Ovary (tissue), 9 donors: ENCODE data around the gene AFF3. TPM values are rescaled to one million over a fixed set of nuclear protein-coding genes. Genes with fewer than 3 reads are reported as not detected.

ENCODE experiments used
- DNase-seq, 5 donors: peaks; one replicate each; pipeline ENCODE4 v3.0.0-alpha.2; 2019 to 2020
- H3K27ac ChIP-seq, 2 donors: fragments of 200-600 bp; one replicate each; pipeline versions ENCODE4 v1.5.1 to v1.8.0; 2019 to 2022
- H3K27me3 ChIP-seq: fragments of 200-600 bp; one replicate; pipeline ENCODE4 v1.8.0; 2022
- H3K36me3 ChIP-seq: fragments of 200-600 bp; sonication (generic); one replicate; pipeline ENCODE4 v1.5.1; 2019
- H3K4me1 ChIP-seq: one replicate; pipeline ENCODE4 v1.8.1; 2013; ENCODE audit warnings: mild to moderate bottlenecking, moderate library complexity; ENCODE audit not compliant: insufficient read depth
- H3K4me3 ChIP-seq: fragments of 200-600 bp; sonication (generic); one replicate; pipeline ENCODE4 v1.5.1; 2017
- H3K9me3 ChIP-seq, 2 donors: fragments of 200-600 bp in 1 of 2; sonication (generic) in 1 of 2; one replicate each; pipeline versions ENCODE4 v1.5.1 to v1.8.1; 2013 to 2019; ENCODE audit warnings: mild to moderate bottlenecking in 1 of 2, moderate library complexity in 1 of 2
- CTCF ChIP-seq, 3 donors: fragments of 450-650 bp in 2 of 3; fragments of 200-600 bp in 1 of 3; IDR thresholded peaks; one replicate each; pipeline versions ENCODE4 v1.5.1 to v1.8.0; 2016 to 2022; ENCODE audit warnings: antibody characterized with exemption in 3 of 3, mild to moderate bottlenecking in 1 of 3
- EP300 ChIP-seq: sonication (generic); formaldehyde crosslinking; IDR thresholded peaks from one replicate; pipeline ENCODE4 v1.6.1; 2017; ENCODE audit warnings: antibody characterized with exemption
- POLR2A ChIP-seq: fragments of 450-650 bp; IDR thresholded peaks from one replicate; pipeline ENCODE4 v1.6.1; 2017; ENCODE audit warnings: antibody characterized with exemption, mild to moderate bottlenecking, moderate library complexity
- WGBS, 3 donors: extraction: QIAGEN DNeasy Blood & Tissue Kit in 1 of 3; methylation state at CpG; one replicate each; pipeline versions ENCODE4 v1.1.5 to v1.1.7; 2013 to 2017; 5-methylcytosine and 5-hydroxymethylcytosine counted together
- intact Hi-C, 4 donors: fragments of 100-400 bp; cut with DNase I; formaldehyde crosslinking; loops; one replicate each; pipeline versions ENCODE4 v1.11.0 to v1.15.1; 2022 to 2023
- polyA plus RNA-seq, 2 donors: library from polyadenylated mRNA; stranded (reverse); fragments of 200-250 nt in 1 of 2; fragments of 350-450 nt in 1 of 2; fragmentation: Illumina TruSeq in 1 of 2; extraction: RNeasy Lipid Tissue Mini Kit (QIAGEN cat#74804) in 1 of 2; gene quantifications; one replicate each; pipeline ENCODE4 v1.2.3, GENCODE V29; 2013 to 2014
- total RNA-seq, 7 donors: library from RNA; depleted of rRNA in 2 of 7; stranded (reverse); fragments of >200 nt in 2 of 7; fragmentation: NEBNext Ultra II Directional in 3 of 7; extraction: Animal tissue kit (Norgen Biotek cat#: 25700) in 3 of 7; gene quantifications; one replicate each; pipeline versions ENCODE4 v1.1.0 to v1.2.4, GENCODE V29; 2016 to 2023
- donor health status: DM: no; HTN: no; CAD: no; lungs with moderate emphysema.
- donor health status: DM: no; HTN: no; CAD: no.
- donor health status: Bipolar disorder and iron deficiency.
- donor health status: DM: yes; HTN: yes; CAD: no.
- donor health status: DM: no; HTN: no; CAD: no.
- donor health status: DM: yes; HTN: yes; CAD: no.

The AFF3 gene
- total and polyA plus RNA-seq, 9 donors, result 5.9 to 40.8 (median 25.7) TPM

GRCh38 chr2:99888617-99889016, 253.8 kb downstream of the AFF3 start:
- Histone ChIP-seq H3K9me3 (no peaks in the 10 kb centered on the region), H3K36me3 (no peaks in the 10 kb centered on the region), H3K27me3 (no peaks in the 10 kb centered on the region), H3K4me1 (peaks cover 1% of the 10 kb centered on the region), H3K27ac (no peak overlapping the region), H3K4me3 (no peak overlapping the region)
- intact Hi-C loops, result no loop called here
- WGBS, 3 donors, result 64 to 75% (median 72%) methylated on average over 5 of the region's 5 CpGs
- TF ChIP-seq CTCF (IDR thresholded peaks at IDR 0.05) (no peak), EP300 (no peak), POLR2A (no peak)
- DNase-seq, result no peak

GRCh38 chr2:99886418-99886817, 256.0 kb downstream of the AFF3 start:
- Histone ChIP-seq H3K4me1 (peaks cover 8% of the 10 kb centered on the region), H3K9me3 (no peaks in the 10 kb centered on the region), H3K4me3 (no peak overlapping the region), H3K27ac (no peak overlapping the region), H3K36me3 (no peaks in the 10 kb centered on the region), H3K27me3 (no peaks in the 10 kb centered on the region)
- WGBS, 3 donors, result 94 to 97% (median 97%) methylated on average over 3 of the region's 3 CpGs
- intact Hi-C loops, result no loop called here
- DNase-seq, result no peak
- TF ChIP-seq CTCF (IDR thresholded peaks at IDR 0.05), result no peak
- TF ChIP-seq EP300, result no peak
- no peak for TF ChIP-seq POLR2A

GRCh38 chr2:99883358-99883757, 259.0 kb downstream of the AFF3 start:
- Histone ChIP-seq H3K27me3 (no peaks in the 10 kb centered on the region), H3K27ac (no peak overlapping the region), H3K9me3 (no peaks in the 10 kb centered on the region), H3K4me1 (peaks cover 8% of the 10 kb centered on the region), H3K36me3 (no peaks in the 10 kb centered on the region), H3K4me3 (no peak overlapping the region)
- TF ChIP-seq CTCF (IDR thresholded peaks at IDR 0.05), result no peak
- intact Hi-C loops, result no loop called here
- no peak for DNase-seq
- WGBS, 3 donors, result 44 to 48% (median 46%) methylated on average over 4 of the region's 4 CpGs

- DNase-seq, result no peak
- no peaks in the 10 kb centered on the region for H3K36me3 ChIP-seq
- no peaks in the 10 kb centered on the region for H3K27me3 ChIP-seq
- WGBS, 3 donors, result 4 to 14% (median 13%) methylated on average over 5 of the region's 5 CpGs
- H3K9me3 ChIP-seq, result no peaks in the 10 kb centered on the region
- H3K4me1 ChIP-seq, result peaks cover 8% of the 10 kb centered on the region
- TF ChIP-seq EP300, result no peak
- TF ChIP-seq CTCF (IDR thresholded peaks at IDR 0.05), result no peak
- TF ChIP-seq POLR2A, result no peak
- H3K27ac ChIP-seq, result no peak overlapping the region
- no peak overlapping the region for H3K4me3 ChIP-seq
- intact Hi-C loops, result no loop called here
Measured at GRCh38 chr2:99881901-99882591, 260.3 kb downstream of the AFF3 start.
